ENCODE measurements around the gene FPGS. TPM values are rescaled to one million over a fixed set of nuclear protein-coding genes. Genes with fewer than 3 reads are reported as not detected.

FPGS gene
- total RNA-seq, 1 donor from 2014 or later: 28.3 TPM

DNA sequence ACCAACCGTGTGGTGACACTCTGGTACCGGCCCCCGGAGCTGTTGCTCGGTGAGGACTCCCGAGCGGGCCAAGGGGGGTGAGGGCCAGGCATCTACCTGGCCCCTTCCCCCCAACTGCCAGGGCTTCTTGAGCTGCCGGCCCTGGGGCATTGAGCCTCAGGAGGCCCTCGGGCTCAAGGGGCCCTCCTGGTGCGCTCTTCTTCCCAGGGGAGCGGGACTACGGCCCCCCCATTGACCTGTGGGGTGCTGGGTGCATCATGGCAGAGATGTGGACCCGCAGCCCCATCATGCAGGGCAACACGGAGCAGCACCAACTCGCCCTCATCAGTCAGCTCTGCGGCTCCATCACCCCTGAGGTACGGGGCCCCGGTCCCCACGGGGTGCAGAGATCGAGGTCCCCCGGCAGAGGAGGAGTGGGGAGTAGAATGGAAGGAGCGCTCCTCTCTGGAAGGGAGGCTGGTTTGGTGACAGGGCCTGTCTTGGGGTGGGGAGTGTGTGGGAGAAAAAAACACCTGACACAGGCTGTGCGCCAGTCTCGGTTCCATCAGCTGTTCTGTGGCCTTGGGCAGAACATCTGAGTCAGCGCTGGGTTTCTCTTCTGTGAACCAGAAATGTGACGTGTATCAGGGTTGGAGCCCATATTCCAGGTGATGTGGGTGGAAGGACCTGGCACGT is 14.2 kb upstream of the FPGS start:
- ATAC-seq: no peak

DNA sequence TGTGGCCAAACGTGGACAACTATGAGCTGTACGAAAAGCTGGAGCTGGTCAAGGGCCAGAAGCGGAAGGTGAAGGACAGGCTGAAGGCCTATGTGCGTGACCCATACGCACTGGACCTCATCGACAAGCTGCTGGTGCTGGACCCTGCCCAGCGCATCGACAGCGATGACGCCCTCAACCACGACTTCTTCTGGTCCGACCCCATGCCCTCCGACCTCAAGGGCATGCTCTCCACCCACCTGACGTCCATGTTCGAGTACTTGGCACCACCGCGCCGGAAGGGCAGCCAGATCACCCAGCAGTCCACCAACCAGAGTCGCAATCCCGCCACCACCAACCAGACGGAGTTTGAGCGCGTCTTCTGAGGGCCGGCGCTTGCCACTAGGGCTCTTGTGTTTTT is 13.5 kb upstream of the FPGS start:
- ATAC-seq: no peak

DNA sequence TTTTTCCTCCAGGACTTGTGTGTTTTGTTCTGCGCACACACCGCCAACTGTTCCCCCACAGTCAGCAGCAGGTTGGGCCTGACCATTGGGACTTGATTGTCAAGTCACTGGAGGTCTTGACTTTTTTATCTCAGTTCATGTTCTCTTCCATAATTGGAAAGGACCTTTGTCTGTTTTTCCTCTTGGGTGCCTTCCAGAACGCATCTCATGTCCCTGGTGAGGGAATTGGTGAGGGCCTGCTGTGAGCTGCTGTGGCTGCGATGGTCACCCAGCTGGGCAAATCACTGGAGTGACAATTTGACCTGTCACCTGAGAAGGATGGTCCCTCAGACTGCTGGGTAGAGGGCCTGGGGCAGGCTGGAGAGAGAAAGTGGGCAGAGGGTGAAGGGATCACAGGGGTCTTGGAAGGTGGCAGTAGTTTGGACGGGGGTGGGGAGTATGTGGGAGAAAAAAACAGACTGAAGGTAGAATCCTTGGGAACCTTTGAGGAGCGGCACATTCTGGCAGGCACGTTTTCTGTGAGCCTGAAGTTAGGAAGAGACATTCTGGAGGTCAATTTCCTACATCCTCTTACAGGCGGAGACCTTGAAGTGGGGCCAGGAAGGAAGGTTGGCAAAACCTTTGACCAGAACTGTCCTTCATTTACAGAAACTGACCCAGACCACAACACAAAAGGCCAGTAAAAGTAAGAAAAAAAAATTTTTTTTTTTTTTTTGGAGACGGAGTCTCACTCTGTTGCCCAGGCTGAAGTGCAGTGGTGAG is 12.4 kb upstream of the FPGS start:
- ATAC-seq: no peak

DNA sequence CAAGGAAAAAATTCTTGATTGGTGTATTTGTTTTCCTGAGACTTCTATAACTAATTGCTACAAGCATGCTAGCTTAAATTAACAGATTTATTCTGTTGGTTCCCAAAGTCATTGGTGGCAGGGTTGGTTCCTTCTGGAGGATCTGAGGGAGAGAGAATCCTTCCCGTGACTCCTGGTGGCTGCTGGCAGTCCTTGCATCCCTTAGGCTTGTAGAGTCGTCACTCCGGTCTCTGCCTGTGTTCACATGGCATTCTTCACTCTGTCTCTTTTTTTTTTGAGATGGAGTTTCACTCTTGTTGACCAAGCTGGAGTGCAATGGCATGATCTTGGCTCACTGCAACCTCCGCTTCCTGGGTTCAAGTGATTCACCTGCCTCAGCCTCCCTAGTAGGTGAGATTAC is 11.6 kb upstream of the FPGS start:
- no peak for ATAC-seq

DNA sequence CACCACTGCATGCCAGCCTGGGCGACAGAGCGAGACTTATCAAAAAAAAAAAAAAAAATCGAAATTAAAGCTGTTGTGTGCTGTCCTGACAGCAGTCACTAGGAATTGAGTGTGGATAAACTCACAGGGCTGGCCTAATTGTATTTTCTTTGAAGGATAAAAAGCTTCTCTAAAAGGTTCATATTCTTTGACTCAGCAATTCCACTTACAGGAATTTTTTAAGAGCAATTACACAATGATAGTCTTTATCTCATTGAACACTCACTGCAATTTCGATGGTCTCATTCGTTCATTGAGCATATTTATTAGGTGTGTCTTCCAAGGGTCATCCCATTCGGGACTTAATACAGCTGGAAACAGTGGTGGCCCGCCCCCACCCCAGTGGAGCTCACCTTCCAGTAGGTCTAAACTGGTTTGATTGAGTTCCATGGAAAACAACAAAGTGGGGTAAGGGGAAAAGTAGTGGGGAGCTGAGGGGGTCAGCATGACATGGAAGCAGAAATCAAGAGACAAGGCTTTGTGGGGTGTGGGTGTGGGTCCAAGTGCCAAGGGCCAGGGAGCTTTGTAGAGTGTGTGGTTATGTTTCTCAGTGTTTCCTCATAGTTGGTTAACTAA is 10.2 kb upstream of the FPGS start:
- no peak for ATAC-seq

GRCh38 chr9:127793093-127793708 is 9.5 kb upstream of the FPGS start:
- no peak for ATAC-seq

GRCh38 chr9:127794001-127794791 is 8.5 kb upstream of the FPGS start:
- peak; percentile 54 for ATAC-seq

- ATAC-seq: peak; percentile 16
Measured at GRCh38 chr9:127796225-127796813, 6.4 kb upstream of the FPGS start.

GRCh38 chr9:127796852-127797370 is 5.8 kb upstream of the FPGS start:
- ATAC-seq: no peak

GRCh38 chr9:127801955-127802575 is 617 bp upstream of the FPGS start:
- no peak for ATAC-seq

DNA sequence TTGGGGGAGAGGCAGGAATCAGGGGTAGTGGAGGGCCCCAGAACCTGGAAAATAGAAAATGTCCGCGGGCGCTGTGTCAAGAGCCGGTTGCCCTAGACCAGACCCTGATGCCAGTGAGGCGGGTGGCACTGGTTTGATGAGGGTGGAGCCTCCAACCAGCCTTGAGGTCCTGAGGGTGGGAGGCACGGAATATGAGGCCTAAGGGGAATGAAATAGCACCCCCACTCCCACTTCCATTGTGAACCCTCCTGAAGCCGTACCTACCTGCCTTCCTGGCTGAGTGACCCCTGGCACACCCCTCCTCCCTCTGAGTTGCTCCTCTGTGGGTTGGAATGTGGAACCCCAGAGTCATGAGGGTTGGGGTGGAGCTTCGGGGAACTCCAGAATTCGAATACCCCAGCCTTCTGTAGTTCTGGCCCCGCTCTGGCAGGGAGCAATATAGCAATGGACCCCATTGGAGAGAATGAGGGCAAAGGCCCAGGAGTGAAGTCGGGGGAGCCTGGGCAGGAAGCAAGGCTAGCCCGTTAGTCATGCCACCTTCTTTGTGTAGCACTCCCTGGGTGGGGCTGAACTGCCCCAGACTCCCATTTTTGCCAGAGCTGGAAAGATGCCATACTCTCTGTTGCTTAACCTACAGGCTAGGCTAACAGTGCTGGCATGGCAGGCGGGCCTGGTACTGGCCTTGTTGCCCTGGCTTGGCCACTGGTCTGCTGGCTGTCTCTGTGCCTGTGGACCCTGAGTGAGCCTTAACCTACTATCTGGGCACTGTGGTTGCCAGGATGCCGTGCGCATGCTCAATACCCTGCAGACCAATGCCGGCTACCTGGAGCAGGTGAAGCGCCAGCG is 1.0 kb downstream of the FPGS start:
- ATAC-seq: peak; percentile 74

GRCh38 chr9:127805620-127806019 is 2.9 kb downstream of the FPGS start:
- no peak for ATAC-seq

DNA sequence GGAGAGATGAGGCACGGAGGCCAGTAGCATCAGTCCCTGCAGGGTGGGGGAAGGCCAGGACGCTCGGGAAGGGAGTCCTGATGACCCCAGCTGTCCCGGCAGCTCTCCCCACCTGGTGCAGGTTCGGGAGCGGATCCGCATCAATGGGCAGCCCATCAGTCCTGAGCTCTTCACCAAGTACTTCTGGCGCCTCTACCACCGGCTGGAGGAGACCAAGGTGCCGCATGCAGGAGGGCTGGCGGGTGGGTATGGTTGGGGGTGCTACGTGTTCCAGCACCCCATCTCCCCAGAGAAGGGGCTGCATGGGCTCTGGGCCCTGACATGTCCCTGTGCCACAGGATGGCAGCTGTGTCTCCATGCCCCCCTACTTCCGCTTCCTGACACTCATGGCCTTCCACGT is 4.2 kb downstream of the FPGS start:
- ATAC-seq: no peak

DNA sequence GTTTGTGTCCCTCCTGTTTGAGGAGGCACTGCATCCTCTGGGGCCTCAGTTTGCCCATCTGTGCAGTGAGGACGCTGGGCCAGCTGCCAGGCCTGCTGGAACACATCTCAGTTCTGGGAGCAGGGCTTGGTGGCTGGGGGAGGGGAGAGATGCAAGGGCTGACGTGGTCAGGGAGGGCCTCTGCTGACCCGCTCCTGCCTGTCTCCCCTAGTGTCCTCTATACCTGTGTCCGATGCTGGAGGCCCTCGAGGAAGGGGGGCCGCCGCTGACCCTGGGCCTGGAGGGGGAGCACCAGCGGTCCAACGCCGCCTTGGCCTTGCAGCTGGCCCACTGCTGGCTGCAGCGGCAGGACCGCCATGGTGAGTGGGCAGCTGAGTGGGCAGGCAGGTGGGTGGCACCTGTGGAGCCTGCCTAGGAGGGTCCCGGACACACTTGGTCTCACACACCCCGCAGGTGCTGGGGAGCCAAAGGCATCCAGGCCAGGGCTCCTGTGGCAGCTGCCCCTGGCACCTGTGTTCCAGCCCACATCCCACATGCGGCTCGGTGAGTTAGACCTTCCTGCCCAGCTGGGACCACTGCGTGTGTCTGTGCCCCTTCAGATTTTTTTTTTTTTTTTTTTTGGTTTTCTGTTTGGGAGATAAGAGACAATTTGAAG is 5.8 kb downstream of the FPGS start:
- ATAC-seq: no peak

- ATAC-seq: no peak
Measured at GRCh38 chr9:127809002-127809539, 6.4 kb downstream of the FPGS start.

- peak; percentile 63 for ATAC-seq
Measured at GRCh38 chr9:127809540-127810377, 7.1 kb downstream of the FPGS start.

- no peak for ATAC-seq
Measured at GRCh38 chr9:127810378-127811187, 7.9 kb downstream of the FPGS start.

DNA sequence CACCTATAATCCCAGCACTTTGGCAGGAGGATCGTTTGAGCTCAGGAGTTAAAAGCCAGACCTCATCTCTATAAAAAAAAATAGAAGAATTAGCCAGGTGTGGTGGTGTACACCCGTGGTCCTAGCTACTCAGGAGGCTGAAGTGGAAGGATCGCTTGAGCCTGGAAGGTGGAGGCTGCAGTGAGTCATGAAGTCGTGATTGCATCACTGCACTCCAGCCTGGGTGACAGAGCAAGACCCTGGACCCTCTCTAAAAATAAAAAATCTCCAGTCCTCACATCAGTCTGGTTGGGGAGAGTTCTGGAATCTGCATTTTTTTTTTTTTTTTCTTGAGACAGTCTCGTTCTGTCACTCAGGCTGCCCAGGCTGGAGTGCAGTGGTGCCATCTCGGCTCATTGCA is 9.3 kb downstream of the FPGS start:
- no peak for ATAC-seq
